Heart right ventricle (tissue), 16 donors: ENCODE results near the gene HPGDS. TPM values are rescaled to one million over a fixed set of nuclear protein-coding genes. Genes with fewer than 3 reads are reported as not detected.
A peak's percentile ranks its signal among the peaks of the same experiment; 100 is the strongest.

Source experiments
- ATAC-seq, 8 donors: fragments of 200-7000 bp; cut with Tn5 transposase; one replicate each; pipeline ENCODE4 v1.9.1; 2020; ENCODE audit warnings: mild to moderate bottlenecking in 8 of 8, moderate library complexity in 8 of 8, moderate number of reproducible peaks in 1 of 8
- DNase-seq, 2 donors: peaks; one replicate each; pipeline ENCODE4 v3.0.0-alpha.2; 2020
- H3K27ac ChIP-seq, 10 donors: fragments of 200-600 bp; sonication (generic) in 2 of 10; one replicate each; pipeline versions ENCODE4 v1.5.0 to v1.8.0; 2020 to 2022; ENCODE audit warnings: mild to moderate bottlenecking in 3 of 10
- H3K27me3 ChIP-seq, 7 donors: fragments of 200-600 bp; one replicate each; pipeline ENCODE4 v1.8.0; 2021 to 2022; ENCODE audit warnings: mild to moderate bottlenecking in 2 of 7
- H3K36me3 ChIP-seq, 9 donors: fragments of 200-600 bp; sonication (generic) in 1 of 9; one replicate each; pipeline versions ENCODE4 v1.5.0 to v1.8.0; 2020 to 2022; ENCODE audit warnings: mild to moderate bottlenecking in 2 of 9
- H3K4me1 ChIP-seq, 9 donors: fragments of 200-600 bp; sonication (generic) in 1 of 9; one replicate each; pipeline versions ENCODE4 v1.5.0 to v1.8.0; 2020 to 2022; ENCODE audit warnings: mild to moderate bottlenecking in 4 of 9
- H3K4me3 ChIP-seq, 10 donors: fragments of 200-600 bp; sonication (generic) in 2 of 10; one replicate each; pipeline versions ENCODE4 v1.5.0 to v1.8.0; 2020 to 2022; ENCODE audit warnings: mild to moderate bottlenecking in 7 of 10, moderate library complexity in 2 of 10
- H3K9me3 ChIP-seq, 11 donors: fragments of 200-600 bp in 10 of 11; sonication (generic) in 2 of 11; one replicate each; pipeline versions ENCODE4 v1.5.0 to v1.8.0; 2013 to 2022; ENCODE audit warnings: mild to moderate bottlenecking in 2 of 11, control low read depth in 1 of 11, moderate library complexity in 1 of 11
- WGBS, 2 donors: extraction: QIAGEN DNeasy Blood & Tissue Kit; methylation state at CpG; one replicate each; pipeline ENCODE4 v1.1.7; 2013; ENCODE audit warnings: inconsistent platforms in 1 of 2; 5-methylcytosine and 5-hydroxymethylcytosine counted together
- intact Hi-C, 10 donors: fragments of 100-400 bp; cut with DNase I; formaldehyde crosslinking; loops; one replicate each; pipeline versions ENCODE4 v1.11.1 to v1.14.2; 2022
- polyA plus RNA-seq, 2 donors: library from polyadenylated mRNA; stranded (reverse); fragments of 200-250 nt; gene quantifications; one replicate each; pipeline ENCODE4 v1.2.3, GENCODE V29; 2013
- total RNA-seq, 10 donors: library from RNA; stranded (reverse); fragmentation: NEBNext Ultra II Directional in 3 of 10; extraction: Animal tissue kit (Norgen Biotek cat#: 25700) in 3 of 10; gene quantifications; one replicate each; pipeline versions ENCODE4 v1.2.1 to v1.2.4, GENCODE V29; 2021 to 2023
- TF ChIP-seq, protein P1 (sequence below), 9 donors: fragments of 200-600 bp; sonication (generic) in 2 of 9; IDR thresholded peaks; one replicate each; pipeline versions ENCODE4 v1.5.0 to v1.8.0; 2021 to 2022; ENCODE audit warnings: antibody characterized with exemption in 9 of 9, mild to moderate bottlenecking in 5 of 9, moderate library complexity in 1 of 9
- donor health status: Arrhythmogenic right ventricular cardiomyopathy.
- donor health status: ischemic (EF 13 %, LVEDD 7.1; RV severe dilation, severe dysfunction).
- donor health status: healthy with polysubstance abuse.
- donor health status: DM: no; HTN: yes; CAD: no.
- donor health status: DM: no; HTN: no; CAD: no.
- donor health status: ischemic (EF 25% LVEDD 6.9; RV normal size, moderate dysfunction).
- donor health status: ischemic (EF 25% LVEDD 5.7; RV mildly dilated, moderate dysfunction).
- donor health status: healthy.
- donor health status: DM: yes; HTN: yes; CAD: no.
- donor health status: Ischemic cardiomyopathy.
- donor health status: ischemic (EF 35%, LVEDD 5.7; RV mildly dilated, moderate dysfunction).
- donor health status: nonischemic (EF 11% LVEDD 7.7; RV severe dilation, severe dysfunction).
- donor health status: DM: yes; HTN: yes; CAD: no.
- donor health status: PGD.
- donor health status: ischemic (EF 29% LVEDD 5.4; RV normal size, mild dysfunction).
- donor health status: nonischemic (EF 23%, LVEDD 6.1; RV moderate dilation, normal function).

Gene HPGDS
- total and polyA plus RNA-seq, 12 donors: 0.13 to 3.0 (median 1.0) TPM

- WGBS, 2 donors: 80 to 84% methylated on average over 3 of the region's 3 CpGs
- intact Hi-C loops: loop anchor here in 3 of 10 donors (10.0 kb wide), 2 partner anchors 48 to 398 kb away; no protein-coding TSS in a partner anchor
- ATAC-seq: no peak
Measured at GRCh38 chr4:94336303-94336702, 6.3 kb downstream of the HPGDS start.

GRCh38 chr4:94334962-94335361, 7.7 kb downstream of the HPGDS start:
- H3K27me3 ChIP-seq: no peaks in the 10 kb centered on the region
- WGBS, 2 donors: 81% methylated on average over 3 of the region's 3 CpGs
- TF ChIP-seq, protein P1, sequence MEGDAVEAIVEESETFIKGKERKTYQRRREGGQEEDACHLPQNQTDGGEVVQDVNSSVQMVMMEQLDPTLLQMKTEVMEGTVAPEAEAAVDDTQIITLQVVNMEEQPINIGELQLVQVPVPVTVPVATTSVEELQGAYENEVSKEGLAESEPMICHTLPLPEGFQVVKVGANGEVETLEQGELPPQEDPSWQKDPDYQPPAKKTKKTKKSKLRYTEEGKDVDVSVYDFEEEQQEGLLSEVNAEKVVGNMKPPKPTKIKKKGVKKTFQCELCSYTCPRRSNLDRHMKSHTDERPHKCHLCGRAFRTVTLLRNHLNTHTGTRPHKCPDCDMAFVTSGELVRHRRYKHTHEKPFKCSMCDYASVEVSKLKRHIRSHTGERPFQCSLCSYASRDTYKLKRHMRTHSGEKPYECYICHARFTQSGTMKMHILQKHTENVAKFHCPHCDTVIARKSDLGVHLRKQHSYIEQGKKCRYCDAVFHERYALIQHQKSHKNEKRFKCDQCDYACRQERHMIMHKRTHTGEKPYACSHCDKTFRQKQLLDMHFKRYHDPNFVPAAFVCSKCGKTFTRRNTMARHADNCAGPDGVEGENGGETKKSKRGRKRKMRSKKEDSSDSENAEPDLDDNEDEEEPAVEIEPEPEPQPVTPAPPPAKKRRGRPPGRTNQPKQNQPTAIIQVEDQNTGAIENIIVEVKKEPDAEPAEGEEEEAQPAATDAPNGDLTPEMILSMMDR (IDR thresholded peaks at IDR 0.05): no peak
- ATAC-seq: peak in 7 of 8 donors; percentile 43 to 75 (median 61)
- peaks cover 0 to 17% (median 6%) of the 10 kb centered on the region in 9 donors for H3K4me1 ChIP-seq
- no peak for DNase-seq
- no peaks in the 10 kb centered on the region for H3K9me3 ChIP-seq
- H3K36me3 ChIP-seq: no peaks in the 10 kb centered on the region
- no peak overlapping the region for H3K27ac ChIP-seq
- H3K4me3 ChIP-seq: no peak overlapping the region
- intact Hi-C loops: loop anchor here in 3 of 10 donors (5.0 to 10.0 kb wide), 3 partner anchors 50 to 400 kb away; no protein-coding TSS in a partner anchor

More at GRCh38 chr4:94336303-94336702, 6.3 kb downstream of the HPGDS start:
- TF ChIP-seq, protein P1 (IDR thresholded peaks at IDR 0.05): no peak
- Histone ChIP-seq H3K36me3 (no peaks in the 10 kb centered on the region), H3K9me3 (no peaks in the 10 kb centered on the region), H3K4me1 (peaks cover 0 to 17% (median 6%) of the 10 kb centered on the region in 9 donors), H3K27ac (no peak overlapping the region), H3K27me3 (no peaks in the 10 kb centered on the region), H3K4me3 (no peak overlapping the region)
- DNase-seq: no peak

DNA sequence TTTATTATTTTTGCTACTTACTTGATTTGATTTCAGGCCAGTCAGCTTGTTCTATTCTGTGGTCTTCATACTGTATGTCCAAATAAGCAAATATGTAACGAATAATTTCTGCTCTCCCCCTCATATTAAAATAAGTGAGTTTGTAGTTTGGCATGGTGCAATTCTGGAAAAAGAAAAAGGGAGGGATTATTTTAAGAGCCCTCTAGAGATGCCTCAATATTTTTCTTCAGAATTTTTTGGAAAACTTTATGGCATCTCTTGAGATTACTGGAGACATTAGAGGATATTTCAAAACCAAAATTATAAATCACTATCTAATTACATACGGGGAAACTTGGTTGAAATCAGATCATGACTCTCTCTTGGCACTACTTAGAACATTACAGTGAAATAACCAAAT, 8.2 kb downstream of the HPGDS start:
- peaks cover 0 to 17% (median 6%) of the 10 kb centered on the region in 9 donors for H3K4me1 ChIP-seq
- DNase-seq (no peak), ATAC-seq (no peak)
- H3K9me3 ChIP-seq: no peaks in the 10 kb centered on the region
- H3K27me3 ChIP-seq: no peaks in the 10 kb centered on the region
- H3K27ac ChIP-seq: peak overlapping the region in 1 of 10 donors; percentile 7
- 51 to 58% methylated on average over 2 of the region's 2 CpGs for WGBS, 2 donors
- H3K36me3 ChIP-seq: no peaks in the 10 kb centered on the region
- intact Hi-C loops: loop anchor here in 3 of 10 donors (5.0 to 10.0 kb wide), 3 partner anchors 50 to 400 kb away; no protein-coding TSS in a partner anchor
- TF ChIP-seq, protein P1 (IDR thresholded peaks at IDR 0.05): no peak
- no peak overlapping the region for H3K4me3 ChIP-seq

DNA sequence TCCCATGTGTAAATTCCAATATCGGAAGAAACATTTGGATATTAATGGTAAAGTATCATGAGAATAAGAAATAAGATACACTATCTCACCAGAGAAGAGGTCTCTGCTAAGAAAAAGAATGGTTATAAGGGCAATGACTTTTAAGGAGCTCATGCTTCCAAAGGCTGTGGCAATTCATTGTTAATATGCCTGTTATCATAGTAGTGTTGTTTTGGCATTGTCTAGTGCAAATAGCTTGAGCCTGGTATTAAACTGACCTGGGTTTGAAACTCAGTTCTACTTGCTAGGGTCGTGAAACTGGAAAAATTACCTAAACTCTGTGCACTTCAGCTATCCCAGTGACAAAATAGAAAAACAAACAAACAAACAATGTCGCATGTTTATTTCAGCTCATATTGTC, 8.8 kb downstream of the HPGDS start:
- DNase-seq (no peak), ATAC-seq (peak in 3 of 8 donors; percentile 27 to 40 (median 34))

More for the DNA sequence above, 8.8 kb downstream of the HPGDS start:
- Histone ChIP-seq H3K4me3 (no peak overlapping the region), H3K27me3 (no peaks in the 10 kb centered on the region), H3K9me3 (no peaks in the 10 kb centered on the region), H3K27ac (no peak overlapping the region), H3K4me1 (peaks cover 0 to 17% (median 6%) of the 10 kb centered on the region in 9 donors), H3K36me3 (no peaks in the 10 kb centered on the region)
- WGBS, 2 donors: 79 to 83% methylated on average over 3 of the region's 3 CpGs
- intact Hi-C loops: loop anchor here in 3 of 10 donors (5.0 to 10.0 kb wide), 3 partner anchors 51 to 401 kb away; no protein-coding TSS in a partner anchor
- TF ChIP-seq, protein P1 (IDR thresholded peaks at IDR 0.05): no peak
